SU-DHL-6 (cell line): ENCODE data around the gene VAV3.

Source experiments
- H2AFZ ChIP-seq: fragments of 200-600 bp; sonication (generic); 2 replicates; pipeline ENCODE4 v1.6.1; 2014; ENCODE audit warnings: low read depth, mild to moderate bottlenecking, moderate library complexity, mixed read lengths, antibody characterized with exemption, low read length; ENCODE audit not compliant: severe bottlenecking
- H3F3A ChIP-seq: fragments of 200-600 bp; shearing (Covaris generic); 2 replicates; pipeline ENCODE4 v1.6.0; 2016; ENCODE audit warnings: antibody characterized with exemption, mild to moderate bottlenecking; ENCODE audit not compliant: insufficient read depth
- H3K27ac ChIP-seq: fragments of 200-600 bp; sonication (generic); 2 replicates; pipeline ENCODE4 v1.5.1; 2016; ENCODE audit warnings: low read depth, mild to moderate bottlenecking, low read length, moderate library complexity, mixed read lengths
- H3K27me3 ChIP-seq: fragments of 200-600 bp; sonication (generic), shearing (Covaris generic); 2 replicates; pipeline ENCODE4 v1.6.0; 2014; ENCODE audit warnings: mild to moderate bottlenecking, low read length
- H3K36me3 ChIP-seq: fragments of 200-600 bp; sonication (generic); 2 replicates; pipeline ENCODE4 v1.6.1; 2014; ENCODE audit warnings: mild to moderate bottlenecking, low read length, mixed read lengths
- H3K4me2 ChIP-seq: fragments of 300-600, 200-600 bp; shearing (Covaris generic), sonication (generic); 2 replicates; pipeline ENCODE4 v1.6.0; 2014; ENCODE audit warnings: low read length, low read depth, mild to moderate bottlenecking; ENCODE audit not compliant: poor library complexity, severe bottlenecking
- H3K4me3 ChIP-seq: fragments of 200-600 bp; sonication (generic); 2 replicates; pipeline ENCODE4 v1.5.1; 2014; ENCODE audit warnings: antibody characterized with exemption, low read length, mild to moderate bottlenecking, mixed read lengths; ENCODE audit not compliant: insufficient read depth, poor library complexity, severe bottlenecking
- H3K79me2 ChIP-seq: fragments of 200-600 bp; sonication (generic); 2 replicates; pipeline ENCODE4 v1.6.1; 2014; ENCODE audit warnings: mild to moderate bottlenecking, low read length, moderate library complexity; ENCODE audit not compliant: insufficient read depth
- H3K9ac ChIP-seq: fragments of 200-600 bp; sonication (generic); 2 replicates; pipeline ENCODE4 v1.7.0; 2014; ENCODE audit warnings: mild to moderate bottlenecking, low read length
- H3K9me2 ChIP-seq: fragments of 200-600 bp; sonication (generic); replicated peaks from 2 replicates; pipeline ENCODE4 v1.6.1; 2014; ENCODE audit warnings: low read length; ENCODE audit not compliant: insufficient read depth
- H3K9me3 ChIP-seq: fragments of 200-600 bp; sonication (generic); 2 replicates; pipeline ENCODE4 v1.6.1; 2014; ENCODE audit warnings: low read length, mixed read lengths; ENCODE audit not compliant: insufficient read depth
- H4K20me1 ChIP-seq: fragments of 200-600 bp; sonication (generic); 2 replicates; pipeline ENCODE4 v1.6.1; 2014; ENCODE audit warnings: low read depth, mild to moderate bottlenecking, antibody characterized with exemption, low read length, moderate library complexity, mixed read lengths
- EZH2phosphoT487 ChIP-seq: fragments of 200-600 bp; sonication (generic), shearing (Covaris generic); conservative IDR thresholded peaks from 2 replicates; pipeline ENCODE4 v1.6.1; 2018; ENCODE audit warnings: mild to moderate bottlenecking, antibody characterized with exemption, low read length, moderate library complexity, mixed read lengths
- TF ChIP-seq, protein P1 (sequence below): fragments of 200-600 bp; sonication (generic); IDR thresholded peaks from one replicate; pipeline ENCODE4 v1.5.1; 2017; ENCODE audit warnings: antibody characterized with exemption, mild to moderate bottlenecking, low read length, moderate library complexity; ENCODE audit not compliant: insufficient read depth, poor library complexity, severe bottlenecking

VAV3 gene

DNA sequence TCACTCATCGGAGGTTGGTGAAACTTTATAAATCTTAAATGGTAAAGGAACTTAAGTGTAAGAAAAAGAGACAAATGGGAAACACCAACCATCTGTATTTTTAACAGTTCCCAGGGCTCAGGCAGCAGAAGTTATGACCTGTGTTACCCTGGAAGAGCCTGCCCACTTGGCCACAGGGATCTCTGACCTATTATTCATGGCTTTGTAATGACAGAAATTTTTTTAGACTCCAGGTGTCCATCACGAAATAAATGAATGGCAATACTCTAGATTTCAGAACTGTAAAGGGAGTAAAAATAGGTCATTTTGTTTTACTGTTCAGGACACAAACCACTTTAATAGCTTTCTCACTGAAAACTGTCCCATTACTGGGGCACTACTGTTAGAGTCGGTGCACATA lies 389.8 kb downstream of the VAV3 start:
- H2AFZ ChIP-seq: no peak overlapping the region
- H3K4me3 ChIP-seq: no peak overlapping the region
- TF ChIP-seq, protein P1, sequence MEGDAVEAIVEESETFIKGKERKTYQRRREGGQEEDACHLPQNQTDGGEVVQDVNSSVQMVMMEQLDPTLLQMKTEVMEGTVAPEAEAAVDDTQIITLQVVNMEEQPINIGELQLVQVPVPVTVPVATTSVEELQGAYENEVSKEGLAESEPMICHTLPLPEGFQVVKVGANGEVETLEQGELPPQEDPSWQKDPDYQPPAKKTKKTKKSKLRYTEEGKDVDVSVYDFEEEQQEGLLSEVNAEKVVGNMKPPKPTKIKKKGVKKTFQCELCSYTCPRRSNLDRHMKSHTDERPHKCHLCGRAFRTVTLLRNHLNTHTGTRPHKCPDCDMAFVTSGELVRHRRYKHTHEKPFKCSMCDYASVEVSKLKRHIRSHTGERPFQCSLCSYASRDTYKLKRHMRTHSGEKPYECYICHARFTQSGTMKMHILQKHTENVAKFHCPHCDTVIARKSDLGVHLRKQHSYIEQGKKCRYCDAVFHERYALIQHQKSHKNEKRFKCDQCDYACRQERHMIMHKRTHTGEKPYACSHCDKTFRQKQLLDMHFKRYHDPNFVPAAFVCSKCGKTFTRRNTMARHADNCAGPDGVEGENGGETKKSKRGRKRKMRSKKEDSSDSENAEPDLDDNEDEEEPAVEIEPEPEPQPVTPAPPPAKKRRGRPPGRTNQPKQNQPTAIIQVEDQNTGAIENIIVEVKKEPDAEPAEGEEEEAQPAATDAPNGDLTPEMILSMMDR: no peak
- no peak for TF ChIP-seq EZH2phosphoT487

DNA sequence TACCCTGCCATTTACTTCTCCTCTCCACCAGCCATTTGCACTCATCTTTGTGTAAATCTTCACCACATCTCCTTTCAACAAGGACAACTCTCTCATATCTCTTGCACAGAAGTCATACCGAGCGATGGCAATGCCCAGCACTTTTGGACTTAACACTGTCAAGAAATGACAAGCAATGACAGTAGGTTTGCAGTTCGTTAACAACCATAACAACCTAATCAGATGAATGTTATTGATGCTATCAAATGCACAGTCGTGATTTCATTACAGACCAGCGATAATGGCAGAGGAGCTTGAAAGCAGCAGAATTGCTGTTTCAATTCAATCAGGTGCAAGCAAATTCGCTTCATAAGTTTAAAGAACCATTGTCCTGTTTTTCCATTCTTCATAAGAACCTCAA lies 390.9 kb downstream of the VAV3 start:
- no peaks in the 10 kb centered on the region for H3K27me3 ChIP-seq
- H3K27ac ChIP-seq: no peak overlapping the region
- H3K9ac ChIP-seq: no peak overlapping the region
- H4K20me1 ChIP-seq: no peaks in the 10 kb centered on the region
- no peaks in the 10 kb centered on the region for H3K9me3 ChIP-seq
- H3K36me3 ChIP-seq: no peaks in the 10 kb centered on the region
- H3K4me3 ChIP-seq: no peak overlapping the region
- no peak overlapping the region for H3K4me2 ChIP-seq
- TF ChIP-seq EZH2phosphoT487: no peak
- TF ChIP-seq, protein P1: no peak
- H3F3A ChIP-seq: no peaks in the 10 kb centered on the region
- H3K79me2 ChIP-seq: no peaks in the 10 kb centered on the region
- no peak overlapping the region for H2AFZ ChIP-seq
- no peaks in the 10 kb centered on the region for H3K9me2 ChIP-seq

More for the DNA sequence above, 389.8 kb downstream of the VAV3 start:
- Histone ChIP-seq H3K79me2 (no peaks in the 10 kb centered on the region), H4K20me1 (no peaks in the 10 kb centered on the region), H3K27me3 (no peaks in the 10 kb centered on the region), H3K27ac (no peak overlapping the region), H3K4me2 (no peak overlapping the region), H3K36me3 (no peaks in the 10 kb centered on the region), H3F3A (no peaks in the 10 kb centered on the region), H3K9me3 (no peaks in the 10 kb centered on the region), H3K9me2 (no peaks in the 10 kb centered on the region), H3K9ac (no peak overlapping the region)

- H3K27me3 ChIP-seq: no peaks in the 10 kb centered on the region
- H3K36me3 ChIP-seq: no peaks in the 10 kb centered on the region
- H4K20me1 ChIP-seq: no peaks in the 10 kb centered on the region
- no peaks in the 10 kb centered on the region for H3F3A ChIP-seq
- H3K79me2 ChIP-seq: no peaks in the 10 kb centered on the region
- no peak overlapping the region for H3K27ac ChIP-seq
- H2AFZ ChIP-seq: no peak overlapping the region
- no peak for TF ChIP-seq EZH2phosphoT487
- TF ChIP-seq, protein P1: no peak
- no peaks in the 10 kb centered on the region for H3K9me2 ChIP-seq
- H3K9me3 ChIP-seq: no peaks in the 10 kb centered on the region
- no peak overlapping the region for H3K4me2 ChIP-seq
- no peak overlapping the region for H3K9ac ChIP-seq
- no peak overlapping the region for H3K4me3 ChIP-seq
Observed at GRCh38 chr1:107572674-107573211, 392.2 kb downstream of the VAV3 start.

GRCh38 chr1:107570768-107571167 lies 394.2 kb downstream of the VAV3 start:
- Histone ChIP-seq H3K27ac (no peak overlapping the region), H3K79me2 (no peaks in the 10 kb centered on the region), H3K36me3 (no peaks in the 10 kb centered on the region), H3K9me3 (no peaks in the 10 kb centered on the region), H2AFZ (no peak overlapping the region), H4K20me1 (no peaks in the 10 kb centered on the region), H3K4me3 (no peak overlapping the region), H3F3A (no peaks in the 10 kb centered on the region), H3K27me3 (no peaks in the 10 kb centered on the region), H3K9ac (no peak overlapping the region), H3K9me2 (no peaks in the 10 kb centered on the region), H3K4me2 (no peak overlapping the region)
- TF ChIP-seq EZH2phosphoT487: no peak
